Measurements from ENCODE around the gene HOXC6.

The HOXC6 gene

GRCh38 chr12:54004841-54005530 is 23.3 kb upstream of the HOXC6 start:
- peaks cover 96% of the 10 kb centered on the region for H3K27me3 Mint-ChIP-seq (ENCODE audit: low read depth)
- H3K4me3 Mint-ChIP-seq = no peak overlapping the region
- no peak overlapping the region for H3K27ac Mint-ChIP-seq
- no peaks in the 10 kb centered on the region for H3K36me3 Mint-ChIP-seq (ENCODE audit: low read depth)
- H3K9me3 Mint-ChIP-seq = no peaks in the 10 kb centered on the region
- H3K4me1 Mint-ChIP-seq (ENCODE audit: low read depth) = peaks cover 12% of the 10 kb centered on the region

- Mint-ChIP-seq H3K4me3 (no peak overlapping the region), H3K36me3 (ENCODE audit: low read depth) (no peaks in the 10 kb centered on the region), H3K9me3 (no peaks in the 10 kb centered on the region), H3K27ac (no peak overlapping the region), H3K27me3 (ENCODE audit: low read depth) (peaks cover 98% of the 10 kb centered on the region), H3K4me1 (ENCODE audit: low read depth) (peaks cover 12% of the 10 kb centered on the region)
Observed at GRCh38 chr12:54005531-54005852, 22.7 kb upstream of the HOXC6 start.

- H3K4me3 Mint-ChIP-seq = peak overlapping the region; percentile 83
- H3K9me3 Mint-ChIP-seq = no peaks in the 10 kb centered on the region
- no peak overlapping the region for H3K27ac Mint-ChIP-seq
Observed at GRCh38 chr12:54005853-54006558, 22.2 kb upstream of the HOXC6 start.

GRCh38 chr12:54006559-54007220 is 21.6 kb upstream of the HOXC6 start:
- peak overlapping the region; percentile 83 for H3K4me3 Mint-ChIP-seq
- H3K9me3 Mint-ChIP-seq = no peaks in the 10 kb centered on the region
- no peaks in the 10 kb centered on the region for H3K36me3 Mint-ChIP-seq (ENCODE audit: low read depth)
- peaks cover 17% of the 10 kb centered on the region for H3K4me1 Mint-ChIP-seq (ENCODE audit: low read depth)
- H3K27ac Mint-ChIP-seq = no peak overlapping the region
- H3K27me3 Mint-ChIP-seq (ENCODE audit: low read depth) = peaks cover 99% of the 10 kb centered on the region

More at GRCh38 chr12:54005853-54006558, 22.2 kb upstream of the HOXC6 start:
- H3K4me1 Mint-ChIP-seq (ENCODE audit: low read depth) = peaks cover 13% of the 10 kb centered on the region
- no peaks in the 10 kb centered on the region for H3K36me3 Mint-ChIP-seq (ENCODE audit: low read depth)
- peaks cover 99% of the 10 kb centered on the region for H3K27me3 Mint-ChIP-seq (ENCODE audit: low read depth)

GRCh38 chr12:54007538-54008259 is 20.5 kb upstream of the HOXC6 start:
- H3K27ac Mint-ChIP-seq = no peak overlapping the region
- no peak overlapping the region for H3K4me3 Mint-ChIP-seq
- peaks cover 17% of the 10 kb centered on the region for H3K4me1 Mint-ChIP-seq (ENCODE audit: low read depth)
- H3K36me3 Mint-ChIP-seq (ENCODE audit: low read depth) = no peaks in the 10 kb centered on the region
- no peaks in the 10 kb centered on the region for H3K9me3 Mint-ChIP-seq
- H3K27me3 Mint-ChIP-seq (ENCODE audit: low read depth) = peaks cover 99% of the 10 kb centered on the region

- no peaks in the 10 kb centered on the region for H3K9me3 Mint-ChIP-seq
- no peak overlapping the region for H3K27ac Mint-ChIP-seq
- peaks cover 17% of the 10 kb centered on the region for H3K4me1 Mint-ChIP-seq (ENCODE audit: low read depth)
- no peaks in the 10 kb centered on the region for H3K36me3 Mint-ChIP-seq (ENCODE audit: low read depth)
- H3K27me3 Mint-ChIP-seq (ENCODE audit: low read depth) = peaks cover 99% of the 10 kb centered on the region
- no peak overlapping the region for H3K4me3 Mint-ChIP-seq
Observed at GRCh38 chr12:54008260-54008552, 20.0 kb upstream of the HOXC6 start.

GRCh38 chr12:54009171-54010052 is 18.8 kb upstream of the HOXC6 start:
- Mint-ChIP-seq H3K4me1 (ENCODE audit: low read depth) (peaks cover 17% of the 10 kb centered on the region), H3K27ac (peak overlapping the region; percentile 49)

GRCh38 chr12:54010053-54010971 is 17.9 kb upstream of the HOXC6 start:
- no peaks in the 10 kb centered on the region for H3K9me3 Mint-ChIP-seq
- H3K4me1 Mint-ChIP-seq (ENCODE audit: low read depth) = peaks cover 22% of the 10 kb centered on the region
- H3K36me3 Mint-ChIP-seq (ENCODE audit: low read depth) = no peaks in the 10 kb centered on the region
- peaks cover 99% of the 10 kb centered on the region for H3K27me3 Mint-ChIP-seq (ENCODE audit: low read depth)
- H3K27ac Mint-ChIP-seq = peak overlapping the region; percentile 34
- H3K4me3 Mint-ChIP-seq = no peak overlapping the region

More at GRCh38 chr12:54009171-54010052, 18.8 kb upstream of the HOXC6 start:
- Mint-ChIP-seq H3K27me3 (ENCODE audit: low read depth) (peaks cover 99% of the 10 kb centered on the region), H3K4me3 (peak overlapping the region; percentile 14), H3K9me3 (no peaks in the 10 kb centered on the region), H3K36me3 (ENCODE audit: low read depth) (no peaks in the 10 kb centered on the region)

GRCh38 chr12:54010972-54011664 is 17.1 kb upstream of the HOXC6 start:
- Mint-ChIP-seq H3K36me3 (ENCODE audit: low read depth) (no peaks in the 10 kb centered on the region), H3K27me3 (ENCODE audit: low read depth) (peaks cover 99% of the 10 kb centered on the region), H3K9me3 (no peaks in the 10 kb centered on the region), H3K4me1 (ENCODE audit: low read depth) (peaks cover 20% of the 10 kb centered on the region), H3K27ac (no peak overlapping the region), H3K4me3 (no peak overlapping the region)

GRCh38 chr12:54011665-54012532 is 16.3 kb upstream of the HOXC6 start:
- Mint-ChIP-seq H3K27ac (no peak overlapping the region), H3K36me3 (ENCODE audit: low read depth) (no peaks in the 10 kb centered on the region), H3K4me3 (no peak overlapping the region), H3K9me3 (no peaks in the 10 kb centered on the region), H3K4me1 (ENCODE audit: low read depth) (peaks cover 15% of the 10 kb centered on the region), H3K27me3 (ENCODE audit: low read depth) (peaks cover 99% of the 10 kb centered on the region)

- H3K9me3 Mint-ChIP-seq = no peaks in the 10 kb centered on the region
- no peak overlapping the region for H3K4me3 Mint-ChIP-seq
- no peak overlapping the region for H3K27ac Mint-ChIP-seq
- H3K4me1 Mint-ChIP-seq (ENCODE audit: low read depth) = peaks cover 20% of the 10 kb centered on the region
- H3K36me3 Mint-ChIP-seq (ENCODE audit: low read depth) = no peaks in the 10 kb centered on the region
- H3K27me3 Mint-ChIP-seq (ENCODE audit: low read depth) = peaks cover 99% of the 10 kb centered on the region
Observed at GRCh38 chr12:54012631-54013409, 15.4 kb upstream of the HOXC6 start.
